WTC11 (cell line): Measurements from ENCODE around the gene PRKCB. TPM values are rescaled to one million over a fixed set of nuclear protein-coding genes. Genes with fewer than 3 reads are reported as not detected.

ENCODE experiments used
- ATAC-seq: fragments of 200-7000 bp; cut with Tn5 transposase; 2 replicates; pipeline ENCODE4 v1.10.0; 2021; ENCODE audit warnings: mild to moderate bottlenecking, moderate library complexity
- CTCF ChIA-PET: fragments of 300-600 bp; sonication (Branson Sonifier 250); formaldehyde crosslinking; loops from one replicate; lab custom pipeline; 2021; ENCODE audit warnings: antibody characterized with exemption; lab: Charles Lee
- POLR2A ChIA-PET: fragments of 350-600 bp; sonication (Branson Sonifier 250); formaldehyde crosslinking; loops from one replicate; lab custom pipeline; 2021; ENCODE audit warnings: antibody characterized with exemption; lab: Charles Lee
- DNase-seq: peaks from one replicate; pipeline ENCODE4 v3.0.0; 2021; ENCODE audit warnings: low spot score
- H3K27ac Mint-ChIP-seq: 2 replicates; pipeline ENCODE4 v1.8.0; 2021; ENCODE audit warnings: mixed read lengths
- H3K27me3 Mint-ChIP-seq: 2 replicates; pipeline ENCODE4 v1.8.0; 2021; ENCODE audit warnings: low read depth, mild to moderate bottlenecking, moderate library complexity, mixed read lengths
- H3K36me3 Mint-ChIP-seq: 2 replicates; pipeline ENCODE4 v1.8.0; 2021; ENCODE audit warnings: mixed read lengths
- H3K4me1 Mint-ChIP-seq: 2 replicates; pipeline ENCODE4 v1.8.0; 2022; ENCODE audit warnings: mixed read lengths
- H3K4me3 Mint-ChIP-seq: 2 replicates; pipeline ENCODE4 v1.8.0; 2021; ENCODE audit warnings: mild to moderate bottlenecking, moderate library complexity, mixed read lengths
- H3K9me3 Mint-ChIP-seq: 2 replicates; pipeline ENCODE4 v1.8.0; 2021; ENCODE audit warnings: mixed read lengths
- CREM ChIP-seq: sonication (generic); formaldehyde crosslinking; IDR thresholded peaks from 2 replicates; pipeline ENCODE4 v1.8.1; 2022; ENCODE audit warnings: mild to moderate bottlenecking, missing genetic modification reagents, moderate library complexity
- CTCF ChIP-seq: fragments of 200-600 bp; IDR thresholded peaks from 2 replicates; pipeline ENCODE4 v1.8.0; 2022; ENCODE audit warnings: antibody characterized with exemption
- E2F5 ChIP-seq: sonication (generic); formaldehyde crosslinking; IDR thresholded peaks from 2 replicates; pipeline ENCODE4 v1.8.1; 2022; ENCODE audit warnings: mild to moderate bottlenecking, moderate library complexity, missing genetic modification reagents
- ESRRA ChIP-seq: sonication (generic); formaldehyde crosslinking; IDR thresholded peaks from 2 replicates; pipeline ENCODE4 v1.8.1; 2022; ENCODE audit warnings: mild to moderate bottlenecking, missing genetic modification reagents, borderline replicate concordance
- FOXP1 ChIP-seq: sonication (generic); formaldehyde crosslinking; IDR thresholded peaks from 2 replicates; pipeline ENCODE4 v1.8.0; 2022; ENCODE audit warnings: missing genetic modification reagents, mild to moderate bottlenecking, moderate library complexity, borderline replicate concordance
- GTF2I ChIP-seq: fragments of 250-450 bp; sonication (Bioruptor Pico); conservative IDR thresholded peaks from 2 replicates; pipeline ENCODE4 v1.4.0; 2021; ENCODE audit warnings: mild to moderate bottlenecking
- HMGA2 ChIP-seq: fragments of 250-450 bp; sonication (Bioruptor Pico); IDR thresholded peaks from 2 replicates; pipeline ENCODE4 v1.4.0; 2021; ENCODE audit warnings: mild to moderate bottlenecking, moderate library complexity
- HMGXB4 ChIP-seq: sonication (generic); formaldehyde crosslinking; IDR thresholded peaks from 2 replicates; pipeline ENCODE4 v1.8.1; 2023; ENCODE audit warnings: mild to moderate bottlenecking, moderate library complexity, missing genetic modification reagents
- MAX ChIP-seq: sonication (generic); formaldehyde crosslinking; IDR thresholded peaks from 2 replicates; pipeline ENCODE4 v1.8.0; 2022; ENCODE audit warnings: mild to moderate bottlenecking, missing genetic modification reagents
- MXD4 ChIP-seq: fragments of 250-450 bp; sonication (Bioruptor Pico); IDR thresholded peaks from 2 replicates; pipeline ENCODE4 v1.8.0; 2021; ENCODE audit warnings: mild to moderate bottlenecking, moderate library complexity, borderline replicate concordance
- NFE2L1 ChIP-seq: sonication (generic); formaldehyde crosslinking; IDR thresholded peaks from 2 replicates; pipeline ENCODE4 v1.8.1; 2023; ENCODE audit warnings: missing genetic modification reagents
- NFYB ChIP-seq: sonication (generic); formaldehyde crosslinking; conservative IDR thresholded peaks from 2 replicates; pipeline ENCODE4 v1.8.0; 2022; ENCODE audit warnings: low read depth, missing genetic modification reagents
- NR1H2 ChIP-seq: sonication (generic); formaldehyde crosslinking; IDR thresholded peaks from 2 replicates; pipeline ENCODE4 v1.9.0; 2021; ENCODE audit warnings: mild to moderate bottlenecking, moderate library complexity, missing genetic modification reagents
- NR3C1 ChIP-seq: sonication (generic); formaldehyde crosslinking; conservative IDR thresholded peaks from 2 replicates; pipeline ENCODE4 v1.8.1; 2023; ENCODE audit warnings: low read depth, mild to moderate bottlenecking, missing genetic modification reagents
- OVOL2 ChIP-seq: fragments of 250-450 bp; sonication (Bioruptor Pico); IDR thresholded peaks from 2 replicates; pipeline ENCODE4 v1.9.0; 2021; ENCODE audit warnings: mild to moderate bottlenecking, borderline replicate concordance
- ZBTB21 ChIP-seq: sonication (generic); formaldehyde crosslinking; IDR thresholded peaks from 2 replicates; pipeline ENCODE4 v1.8.1; 2023; ENCODE audit warnings: mild to moderate bottlenecking, missing genetic modification reagents, borderline replicate concordance
- ZNF219 ChIP-seq: sonication (generic); formaldehyde crosslinking; IDR thresholded peaks from 2 replicates; pipeline ENCODE4 v1.8.0; 2023; ENCODE audit warnings: missing genetic modification reagents, mild to moderate bottlenecking, borderline replicate concordance
- ZNF232 ChIP-seq: sonication (generic); formaldehyde crosslinking; IDR thresholded peaks from 2 replicates; pipeline ENCODE4 v1.8.0; 2022; ENCODE audit warnings: mild to moderate bottlenecking, missing genetic modification reagents
- ZNF423 ChIP-seq: fragments of 250-450 bp; sonication (Bioruptor Pico); IDR thresholded peaks from 2 replicates; pipeline ENCODE4 v2.1.2; 2022; ENCODE audit warnings: mild to moderate bottlenecking, moderate library complexity
- ZNF532 ChIP-seq: fragments of 250-450 bp; sonication (Bioruptor Pico); IDR thresholded peaks from 2 replicates; pipeline ENCODE4 v1.9.0; 2021; ENCODE audit warnings: mild to moderate bottlenecking, borderline replicate concordance
- ZNF671 ChIP-seq: fragments of 250-450 bp; sonication (Bioruptor Pico); IDR thresholded peaks from 2 replicates; pipeline ENCODE4 v1.8.0; 2021; ENCODE audit warnings: mild to moderate bottlenecking
- total RNA-seq: library from RNA; stranded (reverse); gene quantifications from 3 replicates; pipeline ENCODE4 v1.2.3, GENCODE V29; 2021

PRKCB gene
- total RNA-seq, 1 experiment from 2014 or later: 6.9 TPM

- Mint-ChIP-seq H3K4me3 (no peak overlapping the region), H3K4me1 (no peaks in the 10 kb centered on the region), H3K36me3 (no peaks in the 10 kb centered on the region), H3K27ac (no peak overlapping the region), H3K27me3 (peaks cover 16% of the 10 kb centered on the region), H3K9me3 (no peaks in the 10 kb centered on the region)
- ChIA-PET CTCF (interaction anchor here (0.7 to 4.2 kb wide), 5 partner anchors 48 to 156 kb away, joined by 3 to 64 read pairs (median 3); no protein-coding TSS in a partner anchor), POLR2A (interaction anchor here (0.7 kb wide), 2 partner anchors 14 to 481 kb away, joined by 3 to 7 read pairs; no protein-coding TSS in a partner anchor)
- TF ChIP-seq ZNF671 (CRISPR knock-in tag): no peak
- TF ChIP-seq OVOL2 (CRISPR knock-in tag): no peak
- TF ChIP-seq NFYB (CRISPR knock-in tag): no peak
- TF ChIP-seq NR1H2 (CRISPR knock-in tag): no peak
- TF ChIP-seq FOXP1 (CRISPR knock-in tag): no peak
- no peak for TF ChIP-seq CTCF
- TF ChIP-seq HMGXB4 (CRISPR knock-in tag): no peak
- no peak for TF ChIP-seq NFE2L1 (CRISPR knock-in tag)
- no peak for TF ChIP-seq ZBTB21 (CRISPR knock-in tag)
- no peak for TF ChIP-seq MAX (CRISPR knock-in tag)
- TF ChIP-seq ZNF532: no peak
- no peak for TF ChIP-seq ZNF423 (CRISPR knock-in tag)
- ATAC-seq: no peak
- DNase-seq: no peak
Measured at GRCh38 chr16:23879735-23880373, 44.1 kb downstream of the PRKCB start.

- POLR2A ChIA-PET: no interaction called here
- DNase-seq (no peak), ATAC-seq (no peak)
- H3K4me1 Mint-ChIP-seq: no peaks in the 10 kb centered on the region
- no peak overlapping the region for H3K4me3 Mint-ChIP-seq
- CTCF ChIA-PET: interaction anchor here (1.2 kb wide), 1 partner anchor 121 kb away, joined by 5 read pairs; no protein-coding TSS in a partner anchor
- H3K36me3 Mint-ChIP-seq: no peaks in the 10 kb centered on the region
- no peak overlapping the region for H3K27ac Mint-ChIP-seq
- H3K9me3 Mint-ChIP-seq: no peaks in the 10 kb centered on the region
- peaks cover 12% of the 10 kb centered on the region for H3K27me3 Mint-ChIP-seq
- no peak for TF ChIP-seq ZNF532
- no peak for TF ChIP-seq NFE2L1 (CRISPR knock-in tag)
- TF ChIP-seq ZNF423 (CRISPR knock-in tag): no peak
- no peak for TF ChIP-seq MXD4 (CRISPR knock-in tag)
- TF ChIP-seq GTF2I: no peak
- TF ChIP-seq NR3C1 (CRISPR knock-in tag): no peak
- TF ChIP-seq ZNF671 (CRISPR knock-in tag): no peak
- no peak for TF ChIP-seq ESRRA
- TF ChIP-seq ZNF232 (CRISPR knock-in tag): no peak
- TF ChIP-seq HMGA2 (CRISPR knock-in tag): no peak
- TF ChIP-seq ZNF219 (CRISPR knock-in tag): no peak
- no peak for TF ChIP-seq CREM
- no peak for TF ChIP-seq E2F5 (CRISPR knock-in tag)
Measured at GRCh38 chr16:23889189-23889588, 53.4 kb downstream of the PRKCB start.
